HEK293 (cell line): ENCODE results near the gene ITPRID2.

ENCODE experiments used
- CTCF ChIA-PET: fragments of 350-600 bp; formaldehyde crosslinking; extraction: SDS; loops from one replicate; lab custom pipeline; 2021; ENCODE audit warnings: antibody characterized with exemption; lab: Yijun Ruan, JAX
- POLR2A ChIA-PET: fragments of 300-600 bp; formaldehyde crosslinking; extraction: SDS; loops from one replicate; lab custom pipeline; 2020; ENCODE audit warnings: antibody characterized with exemption, inconsistent platforms; lab: Yijun Ruan, JAX
- H3K27ac ChIP-seq: fragments of 200-500 bp; sonication (Bioruptor generic); 2 replicates; pipeline ENCODE4 v1.5.1; 2014; ENCODE audit warnings: low read depth, low read length, control low read depth, inconsistent platforms; ENCODE audit errors: extremely low read depth
- H3K36me3 ChIP-seq, 2 experiments: fragments of 200-500 bp in 1 of 2; sonication (Bioruptor generic) in 1 of 2; 1 replicate in 1 of 2; 2 replicates in 1 of 2; pipeline ENCODE4 v1.5.1; 2014 to 2017; ENCODE audit warnings: inconsistent platforms in 2 of 2, low read length in 2 of 2; ENCODE audit not compliant: control insufficient read depth in 2 of 2, insufficient read depth in 1 of 2
- H3K4me1 ChIP-seq: fragments of 200-500 bp; sonication (Bioruptor generic); 2 replicates; pipeline ENCODE4 v1.5.1; 2014; ENCODE audit warnings: mild to moderate bottlenecking, low read length, inconsistent platforms; ENCODE audit not compliant: control insufficient read depth, insufficient read depth
- H3K4me3 ChIP-seq: 2 replicates; pipeline ENCODE4 v1.5.1; 2011; ENCODE audit warnings: low read depth, mild to moderate bottlenecking, control low read depth, low read length, moderate library complexity
- H3K9me3 ChIP-seq: fragments of 200-500 bp; sonication (Bioruptor generic); 2 replicates; pipeline ENCODE4 v1.5.1; 2014; ENCODE audit warnings: low read depth, low read length, inconsistent platforms; ENCODE audit not compliant: control insufficient read depth, insufficient read depth
- BCL11A ChIP-seq: fragments of 450-650 bp; formaldehyde crosslinking; IDR thresholded peaks from 2 replicates; pipeline ENCODE4 v1.5.1; 2016; ENCODE audit warnings: low read depth, missing biosample characterization, missing genetic modification characterization
- ELK4 ChIP-seq: IDR thresholded peaks from 2 replicates; pipeline ENCODE4 v1.6.1; 2011; ENCODE audit warnings: mild to moderate bottlenecking, low read depth, low read length, borderline replicate concordance
- GLI2 ChIP-seq: fragments of 450-650 bp; formaldehyde crosslinking; IDR thresholded peaks from 2 replicates; pipeline ENCODE4; 2017; ENCODE audit warnings: missing biosample characterization, missing genetic modification characterization, low read depth, borderline replicate concordance
- PRDM10 ChIP-seq: fragments of 450-650 bp; formaldehyde crosslinking; IDR thresholded peaks from 2 replicates; pipeline ENCODE4 v1.5.1; 2016; ENCODE audit warnings: missing biosample characterization, missing genetic modification characterization
- SETDB1 ChIP-seq: IDR thresholded peaks from one replicate; pipeline ENCODE4 v1.6.1; 2017; ENCODE audit warnings: mild to moderate bottlenecking, low read length, moderate library complexity, mixed read lengths; ENCODE audit not compliant: insufficient read length
- TRIM28 ChIP-seq: IDR thresholded peaks from 2 replicates; pipeline ENCODE4 v1.6.1; 2011; ENCODE audit warnings: low read length, control low read depth, borderline replicate concordance
- YY2 ChIP-seq: fragments of 450-650 bp; formaldehyde crosslinking; IDR thresholded peaks from 2 replicates; pipeline ENCODE4 v1.5.1; 2016; ENCODE audit warnings: missing biosample characterization, missing genetic modification characterization
- ZBTB48 ChIP-seq: fragments of 450-650 bp; formaldehyde crosslinking; IDR thresholded peaks from 2 replicates; pipeline ENCODE4 v1.5.1; 2016; ENCODE audit warnings: missing biosample characterization, missing genetic modification characterization
- ZFP3 ChIP-seq: fragments of 450-650 bp; formaldehyde crosslinking; IDR thresholded peaks from 2 replicates; pipeline ENCODE4 v1.5.1; 2016; ENCODE audit warnings: low read depth, missing biosample characterization, missing genetic modification characterization
- ZFP69B ChIP-seq: fragments of 450-650 bp; formaldehyde crosslinking; IDR thresholded peaks from 2 replicates; pipeline ENCODE4 v1.5.1; 2016; ENCODE audit warnings: missing biosample characterization, missing genetic modification characterization
- ZNF155 ChIP-seq: fragments of 450-650 bp; formaldehyde crosslinking; IDR thresholded peaks from 2 replicates; pipeline ENCODE4 v1.5.1; 2016; ENCODE audit warnings: missing biosample characterization, missing genetic modification characterization
- ZNF184 ChIP-seq: fragments of 450-650 bp; IDR thresholded peaks from 2 replicates; pipeline ENCODE4 v1.5.1; 2018; ENCODE audit warnings: missing biosample characterization, mild to moderate bottlenecking, missing genetic modification characterization
- ZNF211 ChIP-seq: fragments of 450-650 bp; formaldehyde crosslinking; IDR thresholded peaks from 2 replicates; pipeline ENCODE4 v1.5.1; 2016; ENCODE audit warnings: low read depth, missing biosample characterization, missing genetic modification characterization
- ZNF221 ChIP-seq: fragments of 450-650 bp; formaldehyde crosslinking; IDR thresholded peaks from 2 replicates; pipeline ENCODE4 v1.5.1; 2017; ENCODE audit warnings: missing biosample characterization, missing genetic modification characterization, borderline replicate concordance
- ZNF324 ChIP-seq: fragments of 450-650 bp; formaldehyde crosslinking; IDR thresholded peaks from 2 replicates; pipeline ENCODE4 v1.5.1; 2016; ENCODE audit warnings: missing biosample characterization, missing genetic modification characterization
- ZNF341 ChIP-seq: fragments of 450-650 bp; formaldehyde crosslinking; IDR thresholded peaks from 2 replicates; pipeline ENCODE4; 2016; ENCODE audit warnings: low read depth, missing biosample characterization, missing genetic modification characterization
- ZNF350 ChIP-seq: fragments of 450-650 bp; formaldehyde crosslinking; IDR thresholded peaks from 2 replicates; pipeline ENCODE4 v1.5.0; 2017; ENCODE audit warnings: missing biosample characterization, mild to moderate bottlenecking, missing genetic modification characterization
- ZNF362 ChIP-seq: fragments of 450-650 bp; formaldehyde crosslinking; IDR thresholded peaks from 2 replicates; pipeline ENCODE4 v1.5.1; 2016; ENCODE audit warnings: missing biosample characterization, missing genetic modification characterization
- ZNF513 ChIP-seq: fragments of 450-650 bp; IDR thresholded peaks from 2 replicates; pipeline ENCODE4 v1.5.1; 2018; ENCODE audit warnings: missing biosample characterization, missing genetic modification characterization
- ZNF549 ChIP-seq: fragments of 450-650 bp; IDR thresholded peaks from 2 replicates; pipeline ENCODE4 v1.5.1; 2018; ENCODE audit warnings: missing biosample characterization, missing genetic modification characterization, mild to moderate bottlenecking, inconsistent platforms, moderate library complexity
- ZNF558 ChIP-seq: fragments of 450-650 bp; formaldehyde crosslinking; IDR thresholded peaks from 2 replicates; pipeline ENCODE4 v1.5.1; 2016; ENCODE audit warnings: missing biosample characterization, missing genetic modification characterization
- ZNF785 ChIP-seq: fragments of 450-650 bp; formaldehyde crosslinking; IDR thresholded peaks from 2 replicates; pipeline ENCODE4 v1.5.1; 2016; ENCODE audit warnings: missing biosample characterization, missing genetic modification characterization
- ZSCAN5A ChIP-seq: fragments of 450-650 bp; formaldehyde crosslinking; IDR thresholded peaks from 2 replicates; pipeline ENCODE4 v1.5.1; 2016; ENCODE audit warnings: missing biosample characterization, missing genetic modification characterization
- TF ChIP-seq, protein P1 (sequence below): fragments of 450-650 bp; formaldehyde crosslinking; IDR thresholded peaks from 2 replicates; pipeline ENCODE4; 2016; ENCODE audit warnings: missing biosample characterization, missing genetic modification characterization

ITPRID2 gene

DNA sequence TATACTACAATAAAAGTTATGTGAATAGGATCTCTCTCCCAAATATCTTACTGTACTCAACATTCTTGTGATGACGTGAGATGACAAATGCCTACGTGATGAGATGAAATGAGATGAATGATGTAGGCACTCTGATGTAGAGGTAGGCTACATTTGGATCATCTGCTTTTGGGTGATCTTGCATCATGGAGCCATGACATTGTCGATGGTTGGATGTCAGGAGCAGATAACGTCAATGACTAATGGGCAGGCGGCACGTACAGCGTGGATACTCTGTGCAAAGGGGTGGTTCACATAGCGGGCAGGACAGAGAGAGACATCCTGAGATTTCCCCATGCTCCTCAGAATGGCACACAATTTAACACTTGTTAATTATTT, 53.4 kb downstream of the ITPRID2 start (continued):
- TF ChIP-seq ZNF558 (tag by site-specific recombination) (no peak), ZNF513 (tag by site-specific recombination) (no peak), ZFP69B (no peak)

DNA sequence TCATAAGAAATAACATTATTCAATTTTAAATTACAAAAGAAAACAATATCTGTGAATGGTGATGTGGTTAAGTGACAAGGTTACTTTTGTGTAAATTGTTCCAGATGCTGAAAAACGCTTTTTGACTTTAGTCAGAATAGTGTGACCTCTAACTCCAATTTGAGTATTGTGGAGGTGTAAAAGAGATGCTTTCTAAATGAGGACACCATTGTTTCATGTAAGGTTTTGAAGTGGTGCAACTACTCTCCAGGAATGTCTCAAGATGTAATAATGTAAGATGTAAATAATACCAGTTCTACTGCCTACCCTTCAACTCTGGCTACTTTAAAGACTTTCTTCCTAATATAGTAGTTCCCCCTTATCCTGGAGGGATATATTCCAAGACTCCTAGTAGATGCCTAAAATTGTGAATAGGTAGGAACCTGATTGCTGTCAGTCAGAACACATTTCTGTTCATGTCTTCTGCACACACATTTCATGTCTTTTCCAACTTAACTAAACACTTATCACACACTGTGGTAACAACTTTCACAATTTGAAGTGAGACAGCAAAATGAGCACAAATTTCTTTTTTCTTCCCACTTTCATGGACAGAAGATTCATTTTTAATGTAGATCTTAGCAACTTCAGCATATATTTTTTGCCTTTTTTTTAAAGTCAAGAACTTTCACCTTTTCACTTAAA, 55.1 kb downstream of the ITPRID2 start:
- Histone ChIP-seq H3K36me3 (no peaks in the 10 kb centered on the region), H3K4me3 (no peak overlapping the region), H3K27ac (no peak overlapping the region), H3K9me3 (no peaks in the 10 kb centered on the region), H3K4me1 (no peaks in the 10 kb centered on the region)
- POLR2A ChIA-PET: no interaction called here
- CTCF ChIA-PET: interaction anchor here (0.6 kb wide), 1 partner anchor 7 kb away, joined by 3 read pairs; no protein-coding TSS in a partner anchor
- TF ChIP-seq BCL11A (tag by site-specific recombination) (no peak), ZBTB48 (no peak), ZNF341 (tag by site-specific recombination) (no peak), ZNF549 (no peak), ELK4 (no peak), ZNF324 (no peak), GLI2 (no peak), ZFP3 (tag by site-specific recombination) (no peak)

DNA sequence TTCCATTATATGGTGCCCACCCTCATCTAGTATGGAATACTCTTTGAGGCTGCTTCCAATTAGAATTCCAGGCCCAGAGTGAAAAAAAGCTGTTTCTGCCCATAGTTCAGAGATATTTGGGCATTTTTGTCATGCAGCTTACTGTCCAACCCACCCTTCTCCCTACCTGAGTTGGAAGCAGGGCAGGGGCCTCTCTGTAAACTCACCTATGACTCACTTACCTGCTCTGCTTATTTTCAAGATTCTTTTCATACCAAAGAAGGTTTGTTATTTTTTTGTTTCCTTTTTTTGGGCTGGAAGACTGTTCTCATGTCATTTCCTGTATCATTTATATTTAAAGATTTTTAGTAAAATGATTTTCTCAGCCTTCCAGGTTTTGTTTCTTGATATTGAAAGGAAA, 55.7 kb downstream of the ITPRID2 start:
- H3K9me3 ChIP-seq: no peaks in the 10 kb centered on the region
- no peak overlapping the region for H3K27ac ChIP-seq
- POLR2A ChIA-PET: interaction anchor here (0.5 kb wide), 1 partner anchor 172 kb away, joined by 3 read pairs; no protein-coding TSS in a partner anchor
- no peak overlapping the region for H3K4me3 ChIP-seq
- no peaks in the 10 kb centered on the region for H3K36me3 ChIP-seq
- CTCF ChIA-PET: no interaction called here
- H3K4me1 ChIP-seq: no peaks in the 10 kb centered on the region
- TF ChIP-seq ZSCAN5A (tag by site-specific recombination): no peak
- no peak for TF ChIP-seq ZNF350 (tag by site-specific recombination)
- TF ChIP-seq ZNF155 (tag by site-specific recombination): no peak
- no peak for TF ChIP-seq ZNF221 (tag by site-specific recombination)
- TF ChIP-seq SETDB1: no peak
- no peak for TF ChIP-seq ZNF211 (tag by site-specific recombination)
- no peak for TF ChIP-seq ZNF362 (tag by site-specific recombination)
- TF ChIP-seq TRIM28: no peak
- no peak for TF ChIP-seq PRDM10
- TF ChIP-seq ZNF785: no peak
- no peak for TF ChIP-seq ZNF184
- no peak for TF ChIP-seq YY2 (tag by site-specific recombination)
- TF ChIP-seq, protein P1, sequence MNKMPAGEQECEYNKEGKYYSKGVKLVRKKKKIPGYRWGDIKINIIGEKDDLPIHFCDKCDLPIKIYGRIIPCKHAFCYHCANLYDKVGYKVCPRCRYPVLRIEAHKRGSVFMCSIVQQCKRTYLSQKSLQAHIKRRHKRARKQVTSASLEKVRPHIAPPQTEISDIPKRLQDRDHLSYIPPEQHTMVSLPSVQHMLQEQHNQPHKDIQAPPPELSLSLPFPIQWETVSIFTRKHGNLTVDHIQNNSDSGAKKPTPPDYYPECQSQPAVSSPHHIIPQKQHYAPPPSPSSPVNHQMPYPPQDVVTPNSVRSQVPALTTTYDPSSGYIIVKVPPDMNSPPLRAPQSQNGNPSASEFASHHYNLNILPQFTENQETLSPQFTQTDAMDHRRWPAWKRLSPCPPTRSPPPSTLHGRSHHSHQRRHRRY (tag by site-specific recombination): no peak
